ENCODE data around the gene RDM1.

RDM1 gene

DNA sequence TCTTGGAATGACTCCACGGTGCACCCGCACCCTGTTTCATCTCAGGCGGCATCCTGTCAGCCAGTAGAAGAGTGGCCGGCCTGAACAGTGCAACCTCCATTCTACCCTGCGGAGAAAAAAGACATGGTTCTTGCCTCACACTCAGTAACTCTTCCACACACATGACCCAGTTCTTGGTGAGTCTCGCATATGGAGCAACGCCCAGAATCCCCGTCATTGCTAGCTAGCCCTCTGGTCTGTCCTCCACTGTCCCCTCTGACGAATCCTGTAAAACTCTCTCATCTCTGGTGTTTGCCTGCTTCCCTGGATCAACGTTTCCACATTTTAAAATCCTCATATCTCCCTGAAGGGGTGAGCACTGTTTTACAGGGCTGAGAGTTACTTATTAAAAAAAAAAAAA is 4.2 kb upstream of the RDM1 start:
- in situ Hi-C loops (cut with MboI; ENCODE audit: low sequenced_read_pairs) = no loop called here

DNA sequence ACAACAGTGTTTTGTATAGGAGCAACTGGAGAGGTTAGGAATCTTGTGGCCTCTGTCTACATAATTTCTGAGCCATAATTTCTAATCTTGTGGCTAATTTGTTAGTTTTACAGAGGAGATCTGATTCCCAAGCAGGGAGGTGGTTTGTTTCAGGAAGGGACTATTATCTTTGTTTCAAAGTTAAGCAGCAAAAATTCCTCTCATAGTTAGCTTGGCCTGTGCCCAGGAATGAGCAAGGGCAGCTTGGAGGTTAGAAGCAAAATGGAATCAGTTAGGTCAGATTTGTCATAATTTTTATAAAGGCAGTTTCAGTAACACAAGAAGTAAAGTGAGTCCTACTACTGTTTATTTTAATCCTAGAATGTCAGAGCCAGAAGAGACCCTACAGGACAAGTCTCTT is 2.0 kb upstream of the RDM1 start:
- in situ Hi-C loops (cut with MboI; ENCODE audit: low sequenced_read_pairs) = no loop called here

DNA sequence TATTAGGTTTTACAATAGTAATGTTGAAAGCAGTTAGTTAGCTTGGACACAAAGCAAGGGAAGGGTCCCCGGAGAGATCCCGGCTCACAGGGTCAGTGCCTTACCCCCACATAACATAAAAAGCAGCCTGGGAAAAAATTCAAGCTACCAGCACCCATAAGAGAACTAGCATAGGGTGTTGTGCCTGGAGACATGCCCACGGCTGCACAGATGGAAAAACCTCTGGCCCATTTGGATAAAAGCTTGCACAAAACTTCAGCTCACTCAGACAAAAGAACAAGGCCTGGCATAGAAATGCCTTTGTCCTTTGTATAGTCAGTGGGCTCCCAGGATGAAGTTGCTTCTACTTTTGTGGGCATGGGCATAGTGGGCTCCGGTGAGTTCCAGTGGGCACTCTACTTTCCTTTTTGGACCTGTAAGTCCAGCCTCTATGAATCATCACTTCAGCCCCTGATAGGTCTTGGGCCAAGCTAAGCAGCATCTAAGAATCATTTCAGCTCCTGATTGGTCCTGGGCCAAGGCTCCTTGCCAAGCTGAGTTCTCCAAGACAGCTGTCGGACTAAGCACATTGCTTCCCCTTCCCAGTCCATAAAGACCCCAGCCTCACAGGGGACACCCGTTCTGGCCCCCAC is 1.3 kb upstream of the RDM1 start:
- in situ Hi-C loops (cut with MboI; ENCODE audit: low sequenced_read_pairs) = no loop called here

- in situ Hi-C loops (cut with MboI; ENCODE audit: low sequenced_read_pairs) = no loop called here
These were observed 2.9 kb downstream of the RDM1 start for GRCh38 chr17:35927714-35928113.

- in situ Hi-C loops (cut with MboI; ENCODE audit: low sequenced_read_pairs) = no loop called here
These were observed 6.9 kb downstream of the RDM1 start for GRCh38 chr17:35923609-35924114.

GRCh38 chr17:35920229-35920628 is 10.3 kb downstream of the RDM1 start:
- in situ Hi-C loops (cut with MboI; ENCODE audit: low sequenced_read_pairs) = no loop called here

- in situ Hi-C loops (cut with MboI; ENCODE audit: low sequenced_read_pairs) = no loop called here
These were observed 11.9 kb downstream of the RDM1 start for GRCh38 chr17:35918665-35919064.

DNA sequence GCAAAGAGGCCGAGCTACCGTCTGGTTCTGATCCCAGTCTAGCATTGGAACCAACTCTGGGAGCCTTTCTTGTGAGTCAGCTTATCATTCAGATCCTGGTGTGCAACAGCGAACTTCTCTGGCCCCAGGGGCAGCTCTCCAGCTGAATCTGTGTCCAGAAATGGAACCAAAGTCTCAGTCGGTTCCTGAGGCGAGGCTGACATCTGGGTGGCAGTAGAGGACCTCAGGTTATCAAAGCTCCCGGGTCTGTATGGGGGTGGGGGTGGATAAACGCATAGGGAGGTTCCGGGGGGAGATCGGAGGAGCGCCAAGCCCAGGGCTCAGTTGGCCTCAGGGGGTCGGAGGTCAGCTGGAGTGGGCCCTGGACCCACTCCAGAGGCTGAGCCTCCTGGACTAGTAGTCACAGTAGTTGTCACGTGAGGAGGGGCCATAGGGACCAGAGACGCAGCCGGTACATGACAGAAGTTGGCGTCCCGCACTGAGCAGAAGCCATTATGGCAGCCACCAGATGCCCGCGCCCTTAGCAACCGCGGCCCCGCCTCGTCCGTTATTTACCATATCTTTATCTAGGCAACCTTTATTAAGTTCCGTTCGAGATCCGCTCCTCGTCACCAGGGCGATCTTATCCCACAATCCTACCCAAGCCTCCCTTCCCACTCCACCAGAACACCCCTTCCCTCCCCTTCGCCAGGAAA is 12.9 kb downstream of the RDM1 start:
- in situ Hi-C loops (cut with MboI; ENCODE audit: low sequenced_read_pairs) = no loop called here

GRCh38 chr17:35915153-35915964 is 15.2 kb downstream of the RDM1 start:
- in situ Hi-C loops (cut with MboI; ENCODE audit: low sequenced_read_pairs) = no loop called here

DNA sequence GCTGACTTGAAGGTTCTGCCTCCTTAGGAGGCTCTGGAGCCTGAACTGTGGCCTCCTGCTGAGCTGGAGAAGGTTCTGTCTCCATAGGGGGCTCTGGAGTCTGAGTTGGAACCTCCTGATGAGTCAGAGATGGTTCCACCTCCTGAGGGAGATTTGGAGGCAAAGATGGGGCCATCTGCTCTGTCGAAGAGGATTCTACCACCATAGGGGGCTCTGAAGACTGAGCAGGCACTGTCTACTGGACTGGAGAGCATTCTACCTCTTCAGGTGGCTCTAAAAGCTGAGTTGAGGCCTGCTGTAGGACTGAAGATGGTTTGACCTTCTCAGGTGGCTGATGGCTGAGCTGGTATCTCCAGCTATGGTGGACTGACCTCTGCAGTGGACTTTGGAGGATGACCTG is 16.2 kb downstream of the RDM1 start:
- in situ Hi-C loops (cut with MboI; ENCODE audit: low sequenced_read_pairs) = no loop called here

DNA sequence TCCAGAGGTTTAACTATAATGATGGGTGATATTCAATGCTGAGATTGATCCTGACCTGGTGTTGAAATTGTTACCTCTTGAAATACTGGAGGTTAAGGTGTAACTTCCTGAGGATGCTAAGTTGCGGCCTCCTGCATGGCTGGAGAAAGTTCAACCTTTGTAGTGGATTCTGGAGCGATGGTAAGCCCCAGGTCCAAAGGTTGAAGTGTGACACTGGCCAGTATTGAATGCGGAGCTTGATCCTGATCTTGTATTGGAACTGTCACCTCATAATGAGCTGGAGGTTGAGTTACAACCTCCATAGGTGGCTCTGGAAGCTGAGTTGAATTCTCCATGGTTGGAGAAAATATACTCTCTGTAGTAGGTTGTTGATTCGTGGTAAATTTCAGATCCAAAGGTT is 17.0 kb downstream of the RDM1 start:
- in situ Hi-C loops (cut with MboI; ENCODE audit: low sequenced_read_pairs) = no loop called here

- in situ Hi-C loops (cut with MboI; ENCODE audit: low sequenced_read_pairs) = no loop called here
These were observed 17.6 kb downstream of the RDM1 start for GRCh38 chr17:35912942-35913341.

DNA sequence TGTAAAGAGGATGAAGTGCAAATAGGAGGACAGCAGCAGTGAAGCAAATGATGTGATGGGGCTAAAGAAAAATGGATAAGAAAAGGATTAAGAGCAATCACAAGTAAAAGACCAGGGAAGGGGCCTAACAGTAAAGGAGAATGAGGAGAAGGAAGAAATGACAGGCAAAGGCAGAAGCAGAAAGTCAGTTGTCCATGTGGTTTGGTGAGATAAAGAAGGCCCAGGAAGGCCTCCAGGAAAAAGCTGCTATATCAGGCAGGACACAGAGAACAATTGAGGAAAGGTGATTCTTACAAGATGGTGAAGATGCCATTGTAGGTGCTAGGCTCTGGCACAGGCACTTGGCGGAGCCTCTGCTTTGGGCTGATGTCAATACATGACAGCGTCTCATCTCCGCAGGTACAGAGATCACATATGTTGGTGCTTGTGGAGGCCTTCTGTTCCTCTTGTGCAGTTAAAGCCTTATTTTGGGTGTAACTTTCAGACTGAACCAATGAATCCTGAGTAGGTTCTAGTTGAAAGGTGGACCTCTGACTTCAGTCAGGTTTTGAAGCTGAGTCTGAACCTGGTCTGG is 18.1 kb downstream of the RDM1 start:
- in situ Hi-C loops (cut with MboI; ENCODE audit: low sequenced_read_pairs) = no loop called here

DNA sequence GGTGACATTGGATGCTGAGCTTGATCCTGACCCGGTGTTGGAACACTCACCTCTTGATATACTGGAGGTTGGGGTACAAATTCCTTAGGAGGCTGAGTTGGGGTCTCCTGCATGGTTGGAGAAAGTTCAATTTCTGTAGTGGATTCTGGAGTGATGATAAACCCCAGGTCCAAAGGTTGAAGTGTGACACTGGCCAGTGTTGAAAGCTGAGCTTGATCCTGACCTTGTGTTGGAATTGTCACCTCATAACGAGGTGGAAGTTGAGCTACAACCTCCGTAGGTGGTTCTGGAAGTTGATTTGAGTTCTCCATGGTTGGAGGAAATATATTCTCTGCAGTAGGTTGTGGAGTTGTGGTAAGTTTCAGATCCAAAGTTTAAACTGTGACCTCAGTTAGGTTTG is 21.2 kb downstream of the RDM1 start:
- in situ Hi-C loops (cut with MboI; ENCODE audit: low sequenced_read_pairs) = no loop called here

DNA sequence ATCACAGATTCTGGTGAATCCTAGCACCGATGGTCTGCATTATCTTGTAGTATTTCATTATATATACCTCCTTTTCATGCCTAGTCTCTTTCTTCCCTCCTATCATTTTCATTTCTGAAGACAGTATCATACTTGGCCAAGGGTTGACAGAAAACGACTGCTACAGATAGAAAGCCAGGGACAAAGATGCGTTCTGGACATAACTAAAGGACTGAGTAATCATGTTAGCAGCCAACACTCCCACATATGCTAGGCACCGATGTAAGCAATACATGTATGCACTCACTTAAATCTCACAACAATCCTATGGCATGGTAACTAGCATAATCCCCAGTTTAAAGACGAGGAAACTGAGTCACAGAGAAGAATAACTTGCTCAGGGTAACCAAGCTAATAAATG is 22.9 kb downstream of the RDM1 start:
- in situ Hi-C loops (cut with MboI; ENCODE audit: low sequenced_read_pairs) = no loop called here

DNA sequence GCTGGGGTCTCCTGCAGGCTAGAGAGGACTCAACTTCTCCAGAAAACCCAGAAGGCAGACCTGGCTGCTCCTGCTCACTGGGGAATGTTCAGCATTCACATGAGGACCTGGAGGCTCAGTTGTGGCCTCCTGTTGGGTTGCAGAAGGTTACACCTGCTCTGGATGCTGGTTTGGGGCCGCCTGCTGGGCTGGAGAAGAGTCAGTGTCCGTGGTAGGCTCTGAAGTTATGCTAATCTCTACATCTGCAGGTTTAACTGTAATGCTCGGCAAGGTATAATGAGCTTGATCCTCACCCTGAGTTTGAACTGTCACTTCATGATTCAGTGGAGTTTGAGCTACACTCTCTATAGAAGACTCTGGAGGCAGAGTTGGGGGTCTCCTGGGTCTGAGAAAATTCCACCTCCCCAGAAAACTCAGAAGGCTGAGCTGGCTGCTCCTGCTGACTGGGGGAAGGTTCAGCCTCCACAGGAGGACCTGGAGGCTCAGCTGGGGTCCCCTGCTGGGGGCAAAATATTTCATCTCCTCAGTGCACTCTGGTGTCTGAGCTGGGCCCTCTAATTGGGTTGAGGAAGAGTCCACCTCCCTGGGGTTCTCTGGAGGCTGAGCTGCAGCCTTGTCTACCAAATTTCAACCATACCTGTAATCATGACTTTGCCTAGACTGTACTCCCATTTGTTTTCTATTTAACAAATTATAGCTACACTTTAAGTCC is 23.5 kb downstream of the RDM1 start:
- in situ Hi-C loops (cut with MboI; ENCODE audit: low sequenced_read_pairs) = no loop called here

GRCh38 chr17:35906191-35906925 is 24.2 kb downstream of the RDM1 start:
- in situ Hi-C loops (cut with MboI; ENCODE audit: low sequenced_read_pairs) = no loop called here

DNA sequence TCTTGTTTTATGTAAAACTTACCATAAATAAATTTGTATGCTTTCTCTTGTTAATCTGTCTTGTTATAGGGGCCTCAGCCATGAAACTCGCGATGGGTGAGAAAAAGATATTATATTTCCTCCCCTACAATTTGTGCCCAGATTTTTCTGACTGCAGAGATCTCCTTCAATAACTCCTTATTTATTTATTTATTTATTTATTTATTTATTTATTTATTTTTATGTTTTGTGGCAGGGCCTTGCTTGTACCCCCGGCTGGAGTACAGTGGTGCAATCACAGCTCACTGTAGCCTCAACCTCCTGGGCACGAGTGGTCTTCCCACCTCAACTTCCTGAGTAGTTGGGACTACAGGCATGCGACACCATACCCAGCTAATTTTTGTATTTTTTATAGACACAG is 27.1 kb downstream of the RDM1 start:
- in situ Hi-C loops (cut with MboI; ENCODE audit: low sequenced_read_pairs) = no loop called here

- in situ Hi-C loops (cut with MboI; ENCODE audit: low sequenced_read_pairs) = no loop called here
These were observed 28.9 kb downstream of the RDM1 start for GRCh38 chr17:35901631-35902175.

All from hTERT RPE-1 (cell line).